Measurements from ENCODE around the gene CD300A. TPM values are rescaled to one million over a fixed set of nuclear protein-coding genes. Genes with fewer than 3 reads are reported as not detected.

The CD300A gene
- total RNA-seq, 1 donor from 2014 or later = not detected

GRCh38 chr17:74467221-74467951, 952 bp downstream of the CD300A start:
- TF ChIP-seq, protein P1, sequence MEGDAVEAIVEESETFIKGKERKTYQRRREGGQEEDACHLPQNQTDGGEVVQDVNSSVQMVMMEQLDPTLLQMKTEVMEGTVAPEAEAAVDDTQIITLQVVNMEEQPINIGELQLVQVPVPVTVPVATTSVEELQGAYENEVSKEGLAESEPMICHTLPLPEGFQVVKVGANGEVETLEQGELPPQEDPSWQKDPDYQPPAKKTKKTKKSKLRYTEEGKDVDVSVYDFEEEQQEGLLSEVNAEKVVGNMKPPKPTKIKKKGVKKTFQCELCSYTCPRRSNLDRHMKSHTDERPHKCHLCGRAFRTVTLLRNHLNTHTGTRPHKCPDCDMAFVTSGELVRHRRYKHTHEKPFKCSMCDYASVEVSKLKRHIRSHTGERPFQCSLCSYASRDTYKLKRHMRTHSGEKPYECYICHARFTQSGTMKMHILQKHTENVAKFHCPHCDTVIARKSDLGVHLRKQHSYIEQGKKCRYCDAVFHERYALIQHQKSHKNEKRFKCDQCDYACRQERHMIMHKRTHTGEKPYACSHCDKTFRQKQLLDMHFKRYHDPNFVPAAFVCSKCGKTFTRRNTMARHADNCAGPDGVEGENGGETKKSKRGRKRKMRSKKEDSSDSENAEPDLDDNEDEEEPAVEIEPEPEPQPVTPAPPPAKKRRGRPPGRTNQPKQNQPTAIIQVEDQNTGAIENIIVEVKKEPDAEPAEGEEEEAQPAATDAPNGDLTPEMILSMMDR (IDR thresholded peaks at IDR 0.05; ENCODE audit: unreplicated experiment) = no peak
- Mint-ChIP-seq H3K4me3 (ENCODE audit: unreplicated experiment) (no peak overlapping the region), H3K4me1 (ENCODE audit: unreplicated experiment) (peaks cover 5% of the 10 kb centered on the region), H3K27ac (ENCODE audit: unreplicated experiment) (no peak overlapping the region), H3K9me3 (ENCODE audit: unreplicated experiment) (no peaks in the 10 kb centered on the region), H3K36me3 (ENCODE audit: low read depth, unreplicated experiment) (no peaks in the 10 kb centered on the region), H3K27me3 (ENCODE audit: unreplicated experiment) (peaks cover 4% of the 10 kb centered on the region)
- no peak for DNase-seq (ENCODE audit: low spot score)

DNA sequence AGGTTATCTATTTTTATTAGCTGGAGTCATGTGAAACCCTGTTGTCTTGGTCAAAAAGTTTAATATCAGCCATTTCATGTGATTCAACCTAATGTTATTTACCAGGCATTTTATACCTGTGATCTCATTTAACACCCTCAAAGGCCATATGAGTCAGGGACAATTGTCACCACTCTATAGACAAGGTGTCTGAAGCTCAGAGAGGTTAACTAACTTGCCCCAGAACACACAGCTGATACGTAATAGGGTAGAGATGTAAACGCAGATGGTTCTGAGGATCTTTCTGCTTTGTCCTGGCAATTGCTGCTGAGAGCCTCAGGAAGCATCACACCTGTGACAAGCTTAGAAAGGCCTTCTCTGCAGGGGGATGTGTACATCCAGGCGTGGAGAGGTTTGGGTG, 4.9 kb downstream of the CD300A start:
- Mint-ChIP-seq H3K36me3 (ENCODE audit: low read depth, unreplicated experiment) (no peaks in the 10 kb centered on the region), H3K9me3 (ENCODE audit: unreplicated experiment) (no peaks in the 10 kb centered on the region), H3K4me3 (ENCODE audit: unreplicated experiment) (no peak overlapping the region), H3K27me3 (ENCODE audit: unreplicated experiment) (peaks cover 2% of the 10 kb centered on the region), H3K4me1 (ENCODE audit: unreplicated experiment) (no peaks in the 10 kb centered on the region), H3K27ac (ENCODE audit: unreplicated experiment) (no peak overlapping the region)
- no peak for DNase-seq (ENCODE audit: low spot score)
- TF ChIP-seq, protein P1 (IDR thresholded peaks at IDR 0.05; ENCODE audit: unreplicated experiment) = no peak

DNA sequence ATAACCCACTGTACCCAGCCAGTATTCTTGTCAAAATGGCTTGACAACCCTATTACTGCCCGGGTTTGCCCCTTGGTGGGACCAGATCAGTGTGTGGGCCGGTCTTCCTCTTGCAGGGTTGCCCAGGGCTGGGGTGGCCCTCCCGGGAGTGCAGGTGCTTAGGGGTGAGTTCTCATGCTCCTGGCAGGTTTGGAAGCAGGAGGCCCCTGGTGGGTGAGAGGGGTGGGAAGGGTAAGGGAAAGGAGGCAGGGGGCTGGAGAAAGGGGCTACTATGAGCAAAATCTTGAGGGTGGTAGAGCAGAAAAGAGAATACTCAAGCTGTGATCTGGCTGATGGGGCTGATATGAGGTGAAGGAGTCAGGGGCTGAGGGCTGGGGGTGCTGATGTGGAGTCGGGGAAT, 6.5 kb downstream of the CD300A start:
- Mint-ChIP-seq H3K4me3 (ENCODE audit: unreplicated experiment) (no peak overlapping the region), H3K4me1 (ENCODE audit: unreplicated experiment) (no peaks in the 10 kb centered on the region), H3K36me3 (ENCODE audit: low read depth, unreplicated experiment) (no peaks in the 10 kb centered on the region), H3K27ac (ENCODE audit: unreplicated experiment) (no peak overlapping the region), H3K9me3 (ENCODE audit: unreplicated experiment) (no peaks in the 10 kb centered on the region), H3K27me3 (ENCODE audit: unreplicated experiment) (peaks cover 2% of the 10 kb centered on the region)
- no peak for DNase-seq (ENCODE audit: low spot score)
- TF ChIP-seq, protein P1 (IDR thresholded peaks at IDR 0.05; ENCODE audit: unreplicated experiment) = no peak

DNA sequence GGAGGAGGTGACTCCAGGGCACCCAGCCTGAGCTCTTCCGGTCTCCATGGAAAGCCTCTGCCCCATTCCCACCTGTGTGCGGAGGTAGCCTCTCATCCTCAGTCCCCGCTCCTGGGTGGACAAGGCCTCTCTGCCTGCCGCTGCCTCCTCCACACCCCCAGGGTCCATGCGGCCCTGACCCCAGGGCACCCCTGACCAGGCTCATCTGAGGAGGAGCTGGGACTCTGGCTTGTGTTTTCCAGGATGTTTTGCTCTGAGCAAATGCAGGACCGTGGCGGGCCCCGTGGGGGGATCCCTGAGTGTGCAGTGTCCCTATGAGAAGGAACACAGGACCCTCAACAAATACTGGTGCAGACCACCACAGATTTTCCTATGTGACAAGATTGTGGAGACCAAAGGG, 6.9 kb downstream of the CD300A start:
- Mint-ChIP-seq H3K27me3 (ENCODE audit: unreplicated experiment) (peaks cover 2% of the 10 kb centered on the region), H3K9me3 (ENCODE audit: unreplicated experiment) (no peaks in the 10 kb centered on the region), H3K4me1 (ENCODE audit: unreplicated experiment) (no peaks in the 10 kb centered on the region), H3K27ac (ENCODE audit: unreplicated experiment) (no peak overlapping the region), H3K4me3 (ENCODE audit: unreplicated experiment) (no peak overlapping the region), H3K36me3 (ENCODE audit: low read depth, unreplicated experiment) (no peaks in the 10 kb centered on the region)
- no peak for DNase-seq (ENCODE audit: low spot score)
- TF ChIP-seq, protein P1 (IDR thresholded peaks at IDR 0.05; ENCODE audit: unreplicated experiment) = no peak

DNA sequence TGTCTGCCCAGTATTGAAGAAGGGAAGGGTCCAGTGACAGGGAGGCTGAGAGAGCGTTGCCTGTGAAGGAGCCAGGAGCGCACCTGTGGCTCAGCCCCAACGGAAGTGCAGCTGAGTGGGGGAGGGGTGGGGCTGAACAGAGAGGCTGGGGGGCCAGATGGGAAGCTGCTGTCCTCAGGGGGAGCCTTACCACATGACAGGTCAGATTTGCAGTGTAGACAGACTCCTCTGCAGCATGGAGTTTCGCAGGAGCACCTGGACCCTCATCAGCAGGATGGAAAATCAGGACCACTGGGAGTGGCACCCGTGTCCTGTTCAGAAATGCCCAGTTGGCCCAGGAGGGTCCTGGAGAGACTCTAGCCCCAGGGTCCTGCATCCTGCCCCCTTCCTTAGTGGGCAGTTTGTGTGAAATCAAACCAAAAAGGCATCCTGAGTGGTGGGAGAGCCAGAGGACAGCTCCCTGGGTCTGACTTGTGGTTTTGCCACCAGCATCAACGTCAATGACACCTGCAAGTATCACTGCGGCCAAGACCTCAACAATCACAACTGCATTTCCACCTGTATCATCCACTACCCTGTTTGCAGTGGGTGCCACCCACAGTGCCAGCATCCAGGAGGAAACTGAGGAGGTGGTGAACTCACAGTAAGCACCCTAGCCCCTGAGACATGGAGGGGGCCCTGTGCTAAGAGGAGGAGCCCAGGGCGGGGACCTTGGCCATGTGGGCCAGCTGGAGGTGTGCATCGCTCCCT, 7.8 kb downstream of the CD300A start:
- Mint-ChIP-seq H3K4me3 (ENCODE audit: unreplicated experiment) (no peak overlapping the region), H3K4me1 (ENCODE audit: unreplicated experiment) (peaks cover 3% of the 10 kb centered on the region), H3K27ac (ENCODE audit: unreplicated experiment) (no peak overlapping the region), H3K9me3 (ENCODE audit: unreplicated experiment) (no peaks in the 10 kb centered on the region), H3K27me3 (ENCODE audit: unreplicated experiment) (peaks cover 2% of the 10 kb centered on the region), H3K36me3 (ENCODE audit: low read depth, unreplicated experiment) (no peaks in the 10 kb centered on the region)
- no peak for DNase-seq (ENCODE audit: low spot score)
- TF ChIP-seq, protein P1 (IDR thresholded peaks at IDR 0.05; ENCODE audit: unreplicated experiment) = no peak
